H1 (cell line): ENCODE results near the gene PRKAR1B. TPM values are rescaled to one million over a fixed set of nuclear protein-coding genes. Genes with fewer than 3 reads are reported as not detected.

ENCODE experiments used
- TCF12 ChIP-seq: IDR thresholded peaks from 2 replicates; pipeline ENCODE4 v1.6.1; 2011; ENCODE audit warnings: low read depth, mild to moderate bottlenecking, low read length
- TEAD4 ChIP-seq: IDR thresholded peaks from 2 replicates; pipeline ENCODE4 v1.6.1; 2012; ENCODE audit warnings: low read depth, low read length, inconsistent platforms, mixed read lengths
- polyA plus RNA-seq, 7 experiments: library from polyadenylated mRNA; depleted of rRNA in 3 of 7; stranded (reverse) in 5 of 7; unstranded in 2 of 7; fragments of >200 nt in 5 of 7; fragments of 200-250 nt in 2 of 7; gene quantifications; 1 replicate in 5 of 7; 2 replicates in 1 of 7; 4 replicates in 1 of 7; pipeline versions ENCODE4 v1.2.1 to v1.2.3, GENCODE V29; 2011 to 2013; ENCODE audit warnings: missing spikeins in 2 of 7, mixed read lengths in 2 of 7
- total RNA-seq: library from RNA; stranded (reverse); fragmentation: NEBNext Ultra II Directional; extraction: Animal tissue kit (Norgen Biotek cat#: 25700); gene quantifications from 2 replicates; pipeline ENCODE4 v1.2.1, GENCODE V29; 2021

Gene PRKAR1B
- total and polyA plus RNA-seq, 2 of the 8 experiments (the other 6 are each of a cell fraction or from before 2014, with no cell fraction given): 12.3 to 55.7 TPM

GRCh38 chr7:549066-549890 lies 177.8 kb downstream of the PRKAR1B start (continued):
- TF ChIP-seq TEAD4 (no peak), TCF12 (no peak)
